HG02763 (cell line): ENCODE data around the gene WFS1.
A peak's percentile ranks its signal among the peaks of the same experiment; 100 is the strongest.

Source experiments
- ATAC-seq: cut with Tn5 transposase; IDR thresholded peaks from one replicate; pipeline ENCODE4 v1.9.1; 2021; ENCODE audit warnings: mild to moderate bottlenecking, moderate library complexity; ENCODE audit not compliant: unreplicated experiment

WFS1 gene

GRCh38 chr4:6269616-6270511, at the start of gene WFS1:
WFS1 (plus strand) TSS chr4:6269850; CDS start chr4:6277456, 7,606 bp downstream.
- ATAC-seq, result peak; percentile 100

GRCh38 chr4:6221301-6221850, 48.3 kb upstream of the WFS1 start:
- ATAC-seq, result no peak

- no peak for ATAC-seq
These were observed 47.5 kb upstream of the WFS1 start for GRCh38 chr4:6221851-6222760.

GRCh38 chr4:6222761-6223292, 46.8 kb upstream of the WFS1 start:
- ATAC-seq, result no peak

GRCh38 chr4:6224735-6225134, 44.9 kb upstream of the WFS1 start:
- ATAC-seq, result no peak

GRCh38 chr4:6225469-6225868, 44.2 kb upstream of the WFS1 start:
- ATAC-seq, result no peak

- ATAC-seq, result no peak
These were observed 43.1 kb upstream of the WFS1 start for GRCh38 chr4:6226506-6226905.

GRCh38 chr4:6227412-6228157, 42.1 kb upstream of the WFS1 start:
- ATAC-seq, result no peak

- ATAC-seq, result no peak
These were observed 41.2 kb upstream of the WFS1 start for GRCh38 chr4:6228158-6229067.

GRCh38 chr4:6229095-6229494, 40.6 kb upstream of the WFS1 start:
- ATAC-seq, result no peak

GRCh38 chr4:6229671-6230501, 39.8 kb upstream of the WFS1 start:
- ATAC-seq, result no peak

GRCh38 chr4:6230502-6230785, 39.2 kb upstream of the WFS1 start:
- no peak for ATAC-seq

GRCh38 chr4:6230827-6231662, 38.6 kb upstream of the WFS1 start:
- ATAC-seq, result no peak

GRCh38 chr4:6231663-6232165, 37.9 kb upstream of the WFS1 start:
- ATAC-seq, result no peak

- ATAC-seq, result no peak
These were observed 36.5 kb upstream of the WFS1 start for GRCh38 chr4:6232836-6233785.

GRCh38 chr4:6233929-6234328, 35.7 kb upstream of the WFS1 start:
- no peak for ATAC-seq

- ATAC-seq, result no peak
These were observed 34.6 kb upstream of the WFS1 start for GRCh38 chr4:6235012-6235411.
